Caco-2 (cell line): ENCODE data around the gene HIRA. TPM values are rescaled to one million over a fixed set of nuclear protein-coding genes. Genes with fewer than 3 reads are reported as not detected.

Experiments used
- BruUV-seq: library from RNA; stranded (reverse); fragments of 400-500 nt; replicated peaks from 2 replicates; lab custom pipeline; 2021; lab: Mats Ljungman, UMichigan
- CTCF ChIA-PET: fragments of 300-600 bp; sonication (Branson Sonifier 250); formaldehyde crosslinking; loops from one replicate; lab custom pipeline; 2022; ENCODE audit warnings: antibody characterized with exemption; lab: Charles Lee
- POLR2A ChIA-PET: fragments of 300-600 bp; sonication (Branson Sonifier 250); formaldehyde crosslinking; loops from one replicate; lab custom pipeline; 2022; ENCODE audit warnings: antibody characterized with exemption; lab: Charles Lee
- DNase-seq, 2 experiments: peaks; one replicate each; pipeline versions ENCODE4 v3.0.0 to v3.0.0-alpha.2; 2020 to 2022
- H3K27me3 ChIP-seq: replicated peaks from 2 replicates; pipeline ENCODE4 v1.6.0; 2011; ENCODE audit warnings: low read length; ENCODE audit not compliant: control insufficient read depth, insufficient read depth
- H3K36me3 ChIP-seq: 2 replicates; pipeline ENCODE4 v1.5.1; 2011; ENCODE audit warnings: low read length; ENCODE audit not compliant: control insufficient read depth, insufficient read depth
- H3K4me1 ChIP-seq: fragments of 250-450 bp; sonication (Bioruptor Pico); 2 replicates; pipeline ENCODE4 v1.5.1; 2020; ENCODE audit warnings: mild to moderate bottlenecking
- H3K4me3 ChIP-seq: 2 replicates; pipeline ENCODE4 v1.5.1; 2011; ENCODE audit warnings: low read depth, mild to moderate bottlenecking, control low read depth, low read length
- H3K9me3 ChIP-seq: fragments of 250-450 bp; sonication (Bioruptor Pico); 2 replicates; pipeline ENCODE4 v1.5.1; 2020; ENCODE audit warnings: mild to moderate bottlenecking, moderate library complexity
- H3K27ac Mint-ChIP-seq: one replicate; pipeline ENCODE4 v1.8.0; 2022; ENCODE audit warnings: mixed read lengths; ENCODE audit not compliant: unreplicated experiment
- H3K27me3 Mint-ChIP-seq: one replicate; pipeline ENCODE4 v1.8.0; 2022; ENCODE audit warnings: mixed read lengths; ENCODE audit not compliant: insufficient read depth, unreplicated experiment
- H3K36me3 Mint-ChIP-seq: one replicate; pipeline ENCODE4 v1.8.0; 2022; ENCODE audit warnings: mild to moderate bottlenecking, mixed read lengths; ENCODE audit not compliant: insufficient read depth, unreplicated experiment
- H3K4me1 Mint-ChIP-seq: one replicate; pipeline ENCODE4 v1.8.0; 2022; ENCODE audit warnings: low read depth, mixed read lengths; ENCODE audit not compliant: unreplicated experiment
- H3K4me3 Mint-ChIP-seq: one replicate; pipeline ENCODE4 v1.8.0; 2022; ENCODE audit warnings: mild to moderate bottlenecking, moderate library complexity, mixed read lengths; ENCODE audit not compliant: unreplicated experiment
- H3K9me3 Mint-ChIP-seq: one replicate; pipeline ENCODE4 v1.8.0; 2022; ENCODE audit warnings: mixed read lengths; ENCODE audit not compliant: unreplicated experiment
- CTCF ChIP-seq, 2 experiments: fragments of 200-600 bp in 1 of 2; IDR thresholded peaks; 1 replicate in 1 of 2; 2 replicates in 1 of 2; pipeline versions ENCODE4 v1.5.1 to v1.8.0; 2011 to 2022; ENCODE audit warnings: antibody characterized with exemption in 1 of 2, control low read depth in 1 of 2, inconsistent platforms in 1 of 2, low read depth in 1 of 2, low read length in 1 of 2, mild to moderate bottlenecking in 1 of 2, moderate library complexity in 1 of 2; ENCODE audit not compliant: insufficient read depth in 1 of 2, severe bottlenecking in 1 of 2, unreplicated experiment in 1 of 2
- intact Hi-C: fragments of 100-400 bp; cut with micrococcal nuclease; formaldehyde crosslinking; loops from one replicate; pipeline ENCODE4 v1.10.0; 2022; ENCODE audit not compliant: unreplicated experiment
- total RNA-seq: library from RNA; stranded (reverse); gene quantifications from 2 replicates; pipeline ENCODE4 v1.2.3, GENCODE V29; 2022

The HIRA gene
- total RNA-seq, 1 experiment from 2014 or later, result 60.1 TPM

- Histone ChIP-seq H3K27me3 (no peaks in the 10 kb centered on the region), H3K4me1 (no peaks in the 10 kb centered on the region), H3K4me3 (no peak overlapping the region), H3K9me3 (no peaks in the 10 kb centered on the region), H3K36me3 (peaks cover 3% of the 10 kb centered on the region; the same call in 1 of the 2 replicates)
- Mint-ChIP-seq H3K36me3 (peaks cover 76% of the 10 kb centered on the region), H3K27ac (no peak overlapping the region), H3K9me3 (no peaks in the 10 kb centered on the region), H3K4me3 (no peak overlapping the region), H3K27me3 (no peaks in the 10 kb centered on the region), H3K4me1 (no peaks in the 10 kb centered on the region)
- DNase-seq, result no peak
- no peak for TF ChIP-seq CTCF (IDR thresholded peaks at IDR 0.05; ENCODE audit: insufficient read depth in 1 of 2, low read depth in 1 of 2, low read length in 1 of 2, severe bottlenecking in 1 of 2, unreplicated experiment in 1 of 2)
- BruUV-seq, result no TSS peak
- ChIA-PET CTCF (no interaction called here), POLR2A (no interaction called here)
- intact Hi-C loops, result no loop called here
Measured at GRCh38 chr22:19386248-19386647, 45.3 kb downstream of the HIRA start.

GRCh38 chr22:19385221-19385906, 46.2 kb downstream of the HIRA start:
- no peaks in the 10 kb centered on the region for H3K4me1 ChIP-seq
- H3K36me3 ChIP-seq, result peaks cover 3% of the 10 kb centered on the region; the same call in 1 of the 2 replicates
- Mint-ChIP-seq H3K36me3 (peaks cover 79% of the 10 kb centered on the region), H3K9me3 (no peaks in the 10 kb centered on the region), H3K27me3 (no peaks in the 10 kb centered on the region), H3K4me3 (no peak overlapping the region), H3K27ac (no peak overlapping the region), H3K4me1 (no peaks in the 10 kb centered on the region)
- ChIA-PET POLR2A (no interaction called here), CTCF (no interaction called here)
- no peak for TF ChIP-seq CTCF (IDR thresholded peaks at IDR 0.05; ENCODE audit: insufficient read depth in 1 of 2, low read depth in 1 of 2, low read length in 1 of 2, severe bottlenecking in 1 of 2, unreplicated experiment in 1 of 2)
- no TSS peak for BruUV-seq
- no peak overlapping the region for H3K4me3 ChIP-seq
- no peaks in the 10 kb centered on the region for H3K9me3 ChIP-seq
- intact Hi-C loops, result no loop called here
- no peaks in the 10 kb centered on the region for H3K27me3 ChIP-seq
- no peak for DNase-seq

- Mint-ChIP-seq H3K36me3 (peaks cover 68% of the 10 kb centered on the region), H3K4me3 (no peak overlapping the region), H3K9me3 (no peaks in the 10 kb centered on the region), H3K4me1 (no peaks in the 10 kb centered on the region), H3K27me3 (no peaks in the 10 kb centered on the region), H3K27ac (no peak overlapping the region)
- Histone ChIP-seq H3K9me3 (no peaks in the 10 kb centered on the region), H3K36me3 (peaks cover 4% of the 10 kb centered on the region; the same call in 1 of the 2 replicates), H3K27me3 (no peaks in the 10 kb centered on the region), H3K4me3 (no peak overlapping the region), H3K4me1 (no peaks in the 10 kb centered on the region)
- no TSS peak for BruUV-seq
- intact Hi-C loops, result no loop called here
- POLR2A ChIA-PET, result no interaction called here
- TF ChIP-seq CTCF (IDR thresholded peaks at IDR 0.05; ENCODE audit: insufficient read depth in 1 of 2, low read depth in 1 of 2, low read length in 1 of 2, severe bottlenecking in 1 of 2, unreplicated experiment in 1 of 2), result no peak
- no peak for DNase-seq
- CTCF ChIA-PET, result no interaction called here
Measured at GRCh38 chr22:19383292-19383691, 48.2 kb downstream of the HIRA start.
